ENCODE measurements around the gene ZCCHC24. TPM values are rescaled to one million over a fixed set of nuclear protein-coding genes. Genes with fewer than 3 reads are reported as not detected.
"Not testable (repeated sequence)": the region's sequence is repeated elsewhere in the genome, so short reads cannot be mapped to it uniquely, and the experiment has no call there.

The ZCCHC24 gene
- total and polyA plus RNA-seq, 2 donors, result 43.5 to 98.2 TPM

- H3K27ac ChIP-seq (ENCODE audit: low read depth), result peak within 1 kb of the TSS; percentile 79
- H3K4me3 ChIP-seq (ENCODE audit: low read depth, low read length), result peak within 1 kb of the TSS; percentile 76
- under 1% methylated on average over 77 of the region's 77 CpGs for WGBS
- no peaks in the 10 kb centered on the region for H3K36me3 ChIP-seq (ENCODE audit: insufficient read depth)
- H3K4me1 ChIP-seq (ENCODE audit: insufficient read depth), result peaks cover 4% of the 10 kb centered on the region
- DNase-seq (ENCODE audit: extremely low spot score), result peak; percentile 80
These were observed 98.1 kb downstream of the ZCCHC24 start, which contains the start of gene PPIF for GRCh38 chr10:79347226-79347893. Gene PPIF (plus strand): TSS chr10:79347469. CDS start chr10:79347549, 80 bp downstream.

- Histone ChIP-seq H3K4me1 (ENCODE audit: insufficient read depth) (peaks cover 4% of the 10 kb centered on the region), H3K27ac (ENCODE audit: low read depth) (no peak overlapping the region), H3K4me3 (ENCODE audit: low read depth, low read length) (no peak overlapping the region), H3K36me3 (ENCODE audit: insufficient read depth) (no peaks in the 10 kb centered on the region)
- 56% methylated on average over 12 of the region's 12 CpGs for WGBS
- no peak for DNase-seq (ENCODE audit: extremely low spot score)
These were observed 98.8 kb downstream of the ZCCHC24 start for GRCh38 chr10:79346388-79347225.

- H3K4me1 ChIP-seq (ENCODE audit: insufficient read depth), result peaks cover 4% of the 10 kb centered on the region
- 91% methylated on average over 2 of the region's 2 CpGs for WGBS
These were observed 99.4 kb downstream of the ZCCHC24 start for GRCh38 chr10:79346012-79346340.

GRCh38 chr10:79345241-79346011, 100.0 kb downstream of the ZCCHC24 start:
- WGBS, result 80% methylated on average over 5 of the region's 5 CpGs
- H3K4me1 ChIP-seq (ENCODE audit: insufficient read depth), result peaks cover 4% of the 10 kb centered on the region
- no peak overlapping the region for H3K27ac ChIP-seq (ENCODE audit: low read depth)
- H3K4me3 ChIP-seq (ENCODE audit: low read depth, low read length), result no peak overlapping the region
- H3K36me3 ChIP-seq (ENCODE audit: insufficient read depth), result no peaks in the 10 kb centered on the region
- no peak for DNase-seq (ENCODE audit: extremely low spot score)

More at GRCh38 chr10:79346012-79346340, 99.4 kb downstream of the ZCCHC24 start:
- Histone ChIP-seq H3K36me3 (ENCODE audit: insufficient read depth) (no peaks in the 10 kb centered on the region), H3K4me3 (ENCODE audit: low read depth, low read length) (no peak overlapping the region), H3K27ac (ENCODE audit: low read depth) (no peak overlapping the region)
- no peak for DNase-seq (ENCODE audit: extremely low spot score)

- 91% methylated on average over 3 of the region's 3 CpGs for WGBS
- H3K27ac ChIP-seq (ENCODE audit: low read depth), result no peak overlapping the region
- peaks cover 4% of the 10 kb centered on the region for H3K4me1 ChIP-seq (ENCODE audit: insufficient read depth)
- no peak for DNase-seq (ENCODE audit: extremely low spot score)
- H3K4me3 ChIP-seq (ENCODE audit: low read depth, low read length), result no peak overlapping the region
- H3K36me3 ChIP-seq (ENCODE audit: insufficient read depth), result no peaks in the 10 kb centered on the region
These were observed 100.8 kb downstream of the ZCCHC24 start for GRCh38 chr10:79344502-79345195.

GRCh38 chr10:79342811-79343561, 102.4 kb downstream of the ZCCHC24 start:
- Histone ChIP-seq H3K4me3 (ENCODE audit: low read depth, low read length) (no peak overlapping the region), H3K36me3 (ENCODE audit: insufficient read depth) (no peaks in the 10 kb centered on the region), H3K4me1 (ENCODE audit: insufficient read depth) (no peaks in the 10 kb centered on the region), H3K27ac (ENCODE audit: low read depth) (no peak overlapping the region)
- whole genome bisulfite sequencing, result 81% methylated on average over 10 of the region's 10 CpGs
- DNase-seq (ENCODE audit: extremely low spot score), result no peak

GRCh38 chr10:79342295-79342761, 103.1 kb downstream of the ZCCHC24 start:
- 85% methylated on average over 5 of the region's 5 CpGs for WGBS
- Histone ChIP-seq H3K36me3 (ENCODE audit: insufficient read depth) (no peaks in the 10 kb centered on the region), H3K27ac (ENCODE audit: low read depth) (no peak overlapping the region), H3K4me1 (ENCODE audit: insufficient read depth) (no peaks in the 10 kb centered on the region), H3K4me3 (ENCODE audit: low read depth, low read length) (no peak overlapping the region)
- no peak for DNase-seq (ENCODE audit: extremely low spot score)

- no peak for DNase-seq (ENCODE audit: extremely low spot score)
- H3K4me1 ChIP-seq (ENCODE audit: insufficient read depth), result no peaks in the 10 kb centered on the region
- H3K4me3 ChIP-seq (ENCODE audit: low read depth, low read length), result no peak overlapping the region
- no peak overlapping the region for H3K27ac ChIP-seq (ENCODE audit: low read depth)
- no peaks in the 10 kb centered on the region for H3K36me3 ChIP-seq (ENCODE audit: insufficient read depth)
- 96% methylated on average over 5 of the region's 5 CpGs for WGBS
These were observed 104.7 kb downstream of the ZCCHC24 start for GRCh38 chr10:79340646-79341244.

GRCh38 chr10:79339266-79339665, 106.2 kb downstream of the ZCCHC24 start:
- 91% methylated on average over 3 of the region's 3 CpGs for WGBS
- no peaks in the 10 kb centered on the region for H3K4me1 ChIP-seq (ENCODE audit: insufficient read depth)
- H3K27ac ChIP-seq (ENCODE audit: low read depth), result no peak overlapping the region
- no peak overlapping the region for H3K4me3 ChIP-seq (ENCODE audit: low read depth, low read length)
- DNase-seq (ENCODE audit: extremely low spot score), result no peak
- H3K36me3 ChIP-seq (ENCODE audit: insufficient read depth), result no peaks in the 10 kb centered on the region

GRCh38 chr10:79337783-79338469, 107.5 kb downstream of the ZCCHC24 start:
- H3K4me1 ChIP-seq (ENCODE audit: insufficient read depth); H3K27ac ChIP-seq (ENCODE audit: low read depth); H3K4me3 ChIP-seq (ENCODE audit: low read depth, low read length); DNase-seq (ENCODE audit: extremely low spot score); H3K36me3 ChIP-seq (ENCODE audit: insufficient read depth): not testable (repeated sequence)
- WGBS, result 96% methylated on average over 7 of the region's 11 CpGs

GRCh38 chr10:79336739-79337138, 108.7 kb downstream of the ZCCHC24 start:
- WGBS, result 57% methylated on average over 7 of the region's 7 CpGs
- no peak for DNase-seq (ENCODE audit: extremely low spot score)
- H3K27ac ChIP-seq (ENCODE audit: low read depth), result no peak overlapping the region

GRCh38 chr10:79336276-79336675, 109.1 kb downstream of the ZCCHC24 start:
- 97% methylated on average over 3 of the region's 3 CpGs for WGBS
- Histone ChIP-seq H3K36me3 (ENCODE audit: insufficient read depth) (no peaks in the 10 kb centered on the region), H3K27ac (ENCODE audit: low read depth) (no peak overlapping the region), H3K4me1 (ENCODE audit: insufficient read depth) (no peaks in the 10 kb centered on the region), H3K4me3 (ENCODE audit: low read depth, low read length) (no peak overlapping the region)
- no peak for DNase-seq (ENCODE audit: extremely low spot score)

More at GRCh38 chr10:79336739-79337138, 108.7 kb downstream of the ZCCHC24 start:
- Histone ChIP-seq H3K4me1 (ENCODE audit: insufficient read depth) (no peaks in the 10 kb centered on the region), H3K36me3 (ENCODE audit: insufficient read depth) (no peaks in the 10 kb centered on the region), H3K4me3 (ENCODE audit: low read depth, low read length) (no peak overlapping the region)

All from urinary bladder (tissue), 4 donors.